Naive thymus-derived CD4-positive, alpha-beta T cell (primary cell): ENCODE measurements around the gene LHFPL3. TPM values are rescaled to one million over a fixed set of nuclear protein-coding genes. Genes with fewer than 3 reads are reported as not detected.

Experiments used
- ATAC-seq: fragments of 150-1000 bp; cut with Tn5 transposase; 2 replicates; pipeline ENCODE4 v1.10.0; 2021; ENCODE audit warnings: mild to moderate bottlenecking, moderate library complexity
- CTCF ChIA-PET: fragments of 350-600 bp; sonication (Branson Sonifier 250); formaldehyde crosslinking; loops from one replicate; lab custom pipeline; 2021; ENCODE audit warnings: antibody characterized with exemption; lab: Charles Lee
- POLR2A ChIA-PET: fragments of 350-600 bp; sonication (Branson Sonifier 250); formaldehyde crosslinking; loops from one replicate; lab custom pipeline; 2021; ENCODE audit warnings: antibody characterized with exemption, inconsistent platforms; lab: Charles Lee
- DNase-seq, 9 donors: peaks; one replicate each; pipeline versions ENCODE4 v3.0.0 to v3.0.0-alpha.2; 2020 to 2022; ENCODE audit warnings: mixed read lengths in 1 of 9
- H3K27ac ChIP-seq: one replicate; pipeline ENCODE4 v1.7.0; 2013; ENCODE audit warnings: mild to moderate bottlenecking, low read depth, low read length, moderate library complexity
- H3K27me3 ChIP-seq, 2 donors: one replicate each; pipeline ENCODE4 v1.7.0; 2013; ENCODE audit warnings: low read length in 2 of 2, mild to moderate bottlenecking in 2 of 2, moderate library complexity in 2 of 2; ENCODE audit not compliant: control insufficient read depth in 2 of 2, insufficient read depth in 2 of 2
- H3K36me3 ChIP-seq, 3 experiments: 1 replicate in 2 of 3; 2 replicates in 1 of 3; pipeline ENCODE4 v1.7.0; 2013; ENCODE audit warnings: low read length in 3 of 3, mild to moderate bottlenecking in 3 of 3, moderate library complexity in 1 of 3; ENCODE audit not compliant: insufficient read depth in 3 of 3, control insufficient read depth in 2 of 3
- H3K4me1 ChIP-seq, 2 donors: one replicate each; pipeline ENCODE4 v1.7.0; 2013; ENCODE audit warnings: low read length in 2 of 2, mild to moderate bottlenecking in 2 of 2, moderate library complexity in 1 of 2; ENCODE audit not compliant: control insufficient read depth in 2 of 2, insufficient read depth in 2 of 2
- H3K4me3 ChIP-seq: 2 replicates; pipeline ENCODE4 v1.7.0; 2013; ENCODE audit warnings: mild to moderate bottlenecking, low read length
- H3K9me3 ChIP-seq, 3 experiments: 1 replicate in 2 of 3; 2 replicates in 1 of 3; pipeline ENCODE4 v1.7.0; 2013; ENCODE audit warnings: low read length in 3 of 3; ENCODE audit not compliant: control insufficient read depth in 2 of 3
- H3K27ac Mint-ChIP-seq, 9 donors: one replicate each; pipeline ENCODE4 v1.8.0; 2020 to 2022; ENCODE audit warnings: mixed read lengths in 9 of 9, mild to moderate bottlenecking in 8 of 9, moderate library complexity in 5 of 9, inconsistent platforms in 2 of 9
- H3K27me3 Mint-ChIP-seq, 5 donors: one replicate each; pipeline ENCODE4 v1.8.0; 2021 to 2022; ENCODE audit warnings: mixed read lengths in 5 of 5, mild to moderate bottlenecking in 1 of 5
- H3K36me3 Mint-ChIP-seq, 5 donors: one replicate each; pipeline ENCODE4 v1.8.0; 2020 to 2022; ENCODE audit warnings: mixed read lengths in 5 of 5, mild to moderate bottlenecking in 3 of 5, inconsistent platforms in 1 of 5
- H3K4me1 Mint-ChIP-seq, 7 donors: one replicate each; pipeline ENCODE4 v1.8.0; 2020 to 2022; ENCODE audit warnings: mixed read lengths in 7 of 7, mild to moderate bottlenecking in 3 of 7, inconsistent platforms in 1 of 7
- H3K4me3 Mint-ChIP-seq, 10 donors: one replicate each; pipeline ENCODE4 v1.8.0; 2020 to 2022; ENCODE audit warnings: mild to moderate bottlenecking in 10 of 10, mixed read lengths in 10 of 10, moderate library complexity in 6 of 10, inconsistent platforms in 2 of 10
- H3K9me3 Mint-ChIP-seq, 11 donors: one replicate each; pipeline ENCODE4 v1.8.0; 2020 to 2022; ENCODE audit warnings: mixed read lengths in 11 of 11, mild to moderate bottlenecking in 4 of 11, inconsistent platforms in 1 of 11, moderate library complexity in 1 of 11
- intact Hi-C, 2 donors: fragments of 100-400 bp; cut with micrococcal nuclease; formaldehyde crosslinking; loops; one replicate each; pipeline ENCODE4 v1.15.1; 2023
- polyA plus RNA-seq, 2 donors: library from polyadenylated mRNA; unstranded; fragments of 300-500 nt; fragmentation: Illumina TruSeq; gene quantifications; one replicate each; pipeline ENCODE4 v1.2.3, GENCODE V29; 2021
- total RNA-seq, 6 experiments: library from RNA in 5 of 6; stranded (reverse) in 5 of 6; gene quantifications; 1 replicate in 5 of 6; 2 replicates in 1 of 6; pipeline ENCODE4 v1.2.3 and lab custom pipeline; 2021 to 2026

The LHFPL3 gene
- total and polyA plus RNA-seq, 7 experiments from 2014 or later: not detected

- no peak overlapping the region for H3K27ac ChIP-seq
- ChIA-PET POLR2A (no interaction called here), CTCF (no interaction called here)
- no peaks in the 10 kb centered on the region for H3K4me1 ChIP-seq
- Mint-ChIP-seq H3K27me3 (peaks cover 4 to 18% (median 7%) of the 10 kb centered on the region in 5 donors), H3K4me1 (peaks cover 4 to 10% (median 7%) of the 10 kb centered on the region in 7 donors), H3K27ac (no peak overlapping the region), H3K4me3 (no peak overlapping the region), H3K36me3 (no peaks in the 10 kb centered on the region), H3K9me3 (no peaks in the 10 kb centered on the region)
- DNase-seq (no peak), ATAC-seq (no peak)
- H3K4me3 ChIP-seq: no peak overlapping the region
- H3K9me3 ChIP-seq: no peaks in the 10 kb centered on the region
- H3K27me3 ChIP-seq: no peaks in the 10 kb centered on the region
- intact Hi-C loops: no loop called here
- no peaks in the 10 kb centered on the region for H3K36me3 ChIP-seq
These were observed 572.8 kb downstream of the LHFPL3 start for GRCh38 chr7:104901240-104901619.

- no peaks in the 10 kb centered on the region for H3K36me3 ChIP-seq
- no peaks in the 10 kb centered on the region for H3K4me1 ChIP-seq
- H3K9me3 ChIP-seq: no peaks in the 10 kb centered on the region
- ATAC-seq (no peak), DNase-seq (no peak)
- intact Hi-C loops: no loop called here
- Mint-ChIP-seq H3K27ac (no peak overlapping the region), H3K27me3 (peaks cover 5 to 22% (median 8%) of the 10 kb centered on the region in 5 donors), H3K4me3 (no peak overlapping the region), H3K4me1 (peaks cover 2 to 6% (median 4%) of the 10 kb centered on the region in 7 donors), H3K36me3 (no peaks in the 10 kb centered on the region), H3K9me3 (no peaks in the 10 kb centered on the region)
- no peaks in the 10 kb centered on the region for H3K27me3 ChIP-seq
- CTCF ChIA-PET: no interaction called here
- H3K27ac ChIP-seq: no peak overlapping the region
- H3K4me3 ChIP-seq: no peak overlapping the region
- POLR2A ChIA-PET: no interaction called here
These were observed 573.8 kb downstream of the LHFPL3 start for GRCh38 chr7:104902183-104902582.

GRCh38 chr7:104903044-104903443, 574.6 kb downstream of the LHFPL3 start:
- Mint-ChIP-seq H3K27ac (peak overlapping the region in 1 of 9 donors; percentile 8), H3K9me3 (no peaks in the 10 kb centered on the region), H3K4me1 (peaks cover 0 to 5% (median 0%) of the 10 kb centered on the region in 7 donors), H3K4me3 (no peak overlapping the region), H3K27me3 (peaks cover 7 to 24% (median 8%) of the 10 kb centered on the region in 5 donors), H3K36me3 (no peaks in the 10 kb centered on the region)
- Histone ChIP-seq H3K36me3 (no peaks in the 10 kb centered on the region), H3K4me1 (no peaks in the 10 kb centered on the region), H3K9me3 (no peaks in the 10 kb centered on the region), H3K27ac (no peak overlapping the region), H3K27me3 (no peaks in the 10 kb centered on the region), H3K4me3 (no peak overlapping the region)
- POLR2A ChIA-PET: interaction anchor here (0.6 kb wide), 1 partner anchor 15 kb away, joined by 3 read pairs; no protein-coding TSS in a partner anchor
- intact Hi-C loops: no loop called here
- DNase-seq (no peak), ATAC-seq (no peak)
- CTCF ChIA-PET: no interaction called here

- H3K36me3 ChIP-seq: no peaks in the 10 kb centered on the region
- no peaks in the 10 kb centered on the region for H3K9me3 Mint-ChIP-seq
- H3K27me3 Mint-ChIP-seq: peaks cover 7 to 27% (median 10%) of the 10 kb centered on the region in 5 donors
- H3K4me3 Mint-ChIP-seq: no peak overlapping the region
- H3K4me3 ChIP-seq: no peak overlapping the region
- DNase-seq (no peak), ATAC-seq (no peak)
- H3K4me1 ChIP-seq: no peaks in the 10 kb centered on the region
- no peaks in the 10 kb centered on the region for H3K9me3 ChIP-seq
- no peak overlapping the region for H3K27ac ChIP-seq
- ChIA-PET POLR2A (no interaction called here), CTCF (no interaction called here)
- peaks cover 0 to 5% (median 0%) of the 10 kb centered on the region in 7 donors for H3K4me1 Mint-ChIP-seq
- H3K27ac Mint-ChIP-seq: no peak overlapping the region
- intact Hi-C loops: no loop called here
- H3K27me3 ChIP-seq: peaks cover 0 to 3% of the 10 kb centered on the region in 2 donors
- H3K36me3 Mint-ChIP-seq: no peaks in the 10 kb centered on the region
These were observed 575.4 kb downstream of the LHFPL3 start for GRCh38 chr7:104903846-104904245.

GRCh38 chr7:104906032-104906431, 577.6 kb downstream of the LHFPL3 start:
- Mint-ChIP-seq H3K27me3 (peaks cover 7 to 23% (median 13%) of the 10 kb centered on the region in 5 donors), H3K4me1 (no peaks in the 10 kb centered on the region), H3K4me3 (no peak overlapping the region), H3K36me3 (no peaks in the 10 kb centered on the region), H3K9me3 (no peaks in the 10 kb centered on the region), H3K27ac (no peak overlapping the region)
- H3K4me1 ChIP-seq: no peaks in the 10 kb centered on the region
- intact Hi-C loops: no loop called here
- no peak for DNase-seq
- CTCF ChIA-PET: interaction anchor here (1.2 kb wide), 2 partner anchors 12 to 22 kb away, joined by 3 to 5 read pairs; no protein-coding TSS in a partner anchor
- POLR2A ChIA-PET: interaction anchor here (1.0 kb wide), 1 partner anchor 11 kb away, joined by 3 read pairs; no protein-coding TSS in a partner anchor
- H3K27ac ChIP-seq: no peak overlapping the region
- no peaks in the 10 kb centered on the region for H3K9me3 ChIP-seq
- H3K4me3 ChIP-seq: no peak overlapping the region
- H3K36me3 ChIP-seq: no peaks in the 10 kb centered on the region
- ATAC-seq: no peak
- H3K27me3 ChIP-seq: peaks cover 0 to 3% of the 10 kb centered on the region in 2 donors

- no peaks in the 10 kb centered on the region for H3K4me1 Mint-ChIP-seq
- ChIA-PET POLR2A (interaction anchor here (1.0 kb wide), 1 partner anchor 11 kb away, joined by 3 read pairs; no protein-coding TSS in a partner anchor), CTCF (interaction anchor here (1.2 kb wide), 2 partner anchors 11 to 23 kb away, joined by 3 to 5 read pairs; no protein-coding TSS in a partner anchor)
- no peaks in the 10 kb centered on the region for H3K36me3 Mint-ChIP-seq
- Histone ChIP-seq H3K27ac (no peak overlapping the region), H3K4me1 (no peaks in the 10 kb centered on the region), H3K4me3 (no peak overlapping the region), H3K9me3 (no peaks in the 10 kb centered on the region), H3K36me3 (no peaks in the 10 kb centered on the region), H3K27me3 (peaks cover 0 to 3% of the 10 kb centered on the region in 2 donors)
- H3K27me3 Mint-ChIP-seq: peaks cover 7 to 21% (median 16%) of the 10 kb centered on the region in 5 donors
- H3K4me3 Mint-ChIP-seq: no peak overlapping the region
- H3K9me3 Mint-ChIP-seq: no peaks in the 10 kb centered on the region
- ATAC-seq (no peak), DNase-seq (no peak)
- H3K27ac Mint-ChIP-seq: no peak overlapping the region
- intact Hi-C loops: no loop called here
These were observed 578.2 kb downstream of the LHFPL3 start for GRCh38 chr7:104906556-104906955.

GRCh38 chr7:104908636-104909035, 580.2 kb downstream of the LHFPL3 start:
- Histone ChIP-seq H3K9me3 (no peaks in the 10 kb centered on the region), H3K4me1 (no peaks in the 10 kb centered on the region), H3K36me3 (no peaks in the 10 kb centered on the region), H3K27me3 (peaks cover 0 to 3% of the 10 kb centered on the region in 2 donors), H3K4me3 (no peak overlapping the region), H3K27ac (no peak overlapping the region)
- no peak overlapping the region for H3K4me3 Mint-ChIP-seq
- CTCF ChIA-PET: interaction anchor here (1.3 to 1.4 kb wide), 2 partner anchors 10 to 25 kb away, joined by 3 to 6 read pairs; no protein-coding TSS in a partner anchor
- POLR2A ChIA-PET: no interaction called here
- ATAC-seq (no peak), DNase-seq (no peak)
- intact Hi-C loops: no loop called here
- H3K27ac Mint-ChIP-seq: no peak overlapping the region
- H3K4me1 Mint-ChIP-seq: no peaks in the 10 kb centered on the region
- H3K9me3 Mint-ChIP-seq: no peaks in the 10 kb centered on the region
- no peaks in the 10 kb centered on the region for H3K36me3 Mint-ChIP-seq
- peaks cover 4 to 21% (median 17%) of the 10 kb centered on the region in 5 donors for H3K27me3 Mint-ChIP-seq
